Suppressor macrophage treated with lipopolysaccharide for 1 hour (primary cell): ENCODE data around the gene CSGALNACT2.

Experiments
- DNase-seq, 3 donors: peaks; one replicate each; pipeline ENCODE4 v3.0.0-alpha.2; 2020 to 2022

CSGALNACT2 gene

DNA sequence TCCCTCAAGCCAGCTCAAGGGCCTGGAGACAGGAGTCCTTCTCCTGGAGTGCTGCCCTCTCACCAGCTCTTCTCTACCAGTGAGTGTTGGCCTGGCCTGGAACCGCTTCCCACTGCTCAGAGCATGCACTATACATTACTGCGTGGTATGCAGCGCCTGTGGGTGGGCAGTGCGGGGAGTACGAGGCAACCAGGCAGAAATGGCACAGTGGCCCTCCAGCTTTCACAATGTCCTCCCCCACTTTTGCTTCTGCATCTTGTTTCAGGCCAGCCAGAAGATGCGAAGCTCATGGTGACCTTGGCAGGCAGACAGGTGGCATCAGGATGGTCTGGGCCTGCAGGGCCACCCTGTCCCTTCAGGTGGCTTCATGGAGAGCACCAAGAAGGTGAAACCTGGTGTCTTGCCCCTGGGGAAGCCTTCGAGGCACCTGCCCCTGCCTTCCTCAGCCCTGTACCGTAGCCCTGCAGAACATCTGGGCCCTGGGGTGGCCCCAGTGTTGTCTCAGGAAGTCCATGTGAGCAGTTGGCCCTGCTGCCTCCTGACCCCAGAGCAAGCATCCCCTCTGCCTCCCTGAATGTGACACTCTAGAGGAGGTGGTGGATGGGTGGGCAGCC lies 92.8 kb downstream of the CSGALNACT2 start:
- DNase-seq, result no peak

- DNase-seq, result no peak
These were observed 93.4 kb downstream of the CSGALNACT2 start for GRCh38 chr10:43231523-43232078.

DNA sequence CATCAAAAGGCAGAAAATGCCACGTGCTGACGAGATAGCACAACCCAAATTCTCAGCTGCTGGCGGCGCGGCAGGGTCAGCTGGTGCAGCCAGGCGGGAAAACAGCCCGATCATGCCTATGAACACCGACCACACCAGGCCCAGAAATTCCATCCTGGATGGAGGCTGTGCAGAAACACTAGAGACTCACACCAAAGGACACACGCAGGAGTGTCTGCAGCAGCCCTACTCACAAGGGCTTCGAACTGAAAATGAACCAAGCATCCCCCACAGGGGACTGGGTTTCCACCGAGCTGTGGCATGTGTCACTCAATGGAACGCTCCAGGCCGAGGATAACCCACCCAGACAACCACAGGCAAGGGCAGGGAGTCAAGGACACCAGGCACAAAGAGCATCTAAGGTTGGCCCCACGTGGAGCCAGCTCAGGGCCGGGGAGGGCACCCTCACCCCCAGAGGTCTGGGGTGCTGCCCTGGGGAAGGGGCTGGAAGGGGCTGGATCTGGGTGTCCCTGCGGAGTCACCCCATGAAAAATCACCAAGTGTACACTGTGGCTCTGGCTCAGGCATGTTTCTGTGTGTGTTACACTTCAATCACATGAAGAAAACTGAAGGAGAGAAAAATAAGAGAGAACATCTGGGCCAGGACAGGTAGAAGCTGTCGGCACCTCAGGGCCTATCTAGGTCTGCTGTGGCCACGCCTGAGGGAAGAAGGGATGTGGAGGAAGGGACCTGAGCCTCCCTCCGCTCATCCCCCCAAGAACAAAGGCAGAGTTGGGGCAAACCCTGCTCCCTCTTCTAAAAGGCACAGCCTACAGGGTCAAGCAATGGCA lies 95.6 kb downstream of the CSGALNACT2 start:
- no peak for DNase-seq

- DNase-seq, result no peak
These were observed 96.3 kb downstream of the CSGALNACT2 start for GRCh38 chr10:43234471-43235041.
